B cell (primary cell): ENCODE results near the gene HS3ST1.

Experiments
- CTCF ChIP-seq: fragments of 200-600 bp; IDR thresholded peaks from one replicate; pipeline ENCODE4 v1.8.0; 2022; ENCODE audit warnings: antibody characterized with exemption, mild to moderate bottlenecking
- EZH2 ChIP-seq: IDR thresholded peaks from 2 replicates; pipeline ENCODE4 v1.6.1; 2012; ENCODE audit warnings: borderline replicate concordance, low read depth, mild to moderate bottlenecking, moderate library complexity, low read length; ENCODE audit not compliant: insufficient read depth, poor library complexity, severe bottlenecking

DNA sequence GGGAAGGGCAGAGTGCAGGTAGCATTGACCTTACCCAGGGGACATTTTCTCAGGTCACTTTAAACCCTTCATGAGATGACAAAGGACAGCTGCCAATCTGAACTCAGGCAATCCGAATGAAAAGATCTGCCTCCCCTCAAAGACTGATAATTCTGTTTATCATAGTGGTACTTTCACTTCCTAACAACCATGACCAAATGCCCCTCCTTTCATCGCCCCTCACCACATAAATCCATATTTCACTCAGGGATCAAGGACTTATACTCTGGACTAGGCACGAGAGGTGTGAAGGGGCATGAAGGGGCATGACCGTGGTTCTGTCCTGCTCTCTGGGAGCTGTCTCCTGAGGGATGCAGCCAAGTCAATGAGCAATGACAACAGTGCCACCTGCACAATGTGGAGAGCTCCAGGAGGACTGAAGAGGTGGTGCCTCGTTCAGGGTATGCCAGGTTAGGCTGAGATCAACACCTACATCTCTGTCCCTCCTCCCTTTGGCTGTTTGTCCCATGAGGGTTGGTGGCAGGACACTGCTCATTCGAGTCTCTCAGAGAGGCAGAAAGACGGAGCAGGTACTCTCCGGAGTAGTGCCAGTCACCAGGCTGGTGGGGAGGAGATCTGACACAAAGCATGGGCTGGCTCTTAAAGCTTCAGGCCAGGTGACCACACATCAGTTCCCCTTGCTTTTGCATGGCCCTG lies 12.5 kb downstream of the HS3ST1 start:
- TF ChIP-seq CTCF, result no peak
- TF ChIP-seq EZH2, result no peak
